Muscle of arm (tissue), 14 donors: ENCODE measurements around the gene AJUBA. TPM values are rescaled to one million over a fixed set of nuclear protein-coding genes. Genes with fewer than 3 reads are reported as not detected.
"Not testable (repeated sequence)": the region's sequence is repeated elsewhere in the genome, so short reads cannot be mapped to it uniquely, and the experiment has no call there.

Source experiments
- DNase-seq: peaks from one replicate; pipeline ENCODE4 v3.0.0-alpha.2; 2013
- long read RNA-seq, 11 donors: transcript quantifications; one replicate each; lab custom pipeline, GENCODE V29; 2026
- polyA plus RNA-seq, 12 donors: library from polyadenylated mRNA; unstranded; fragments of 120-200 nt; gene quantifications; one replicate each; pipeline ENCODE4 v1.2.1, GENCODE V29; 2013; ENCODE audit not compliant: insufficient read length in 12 of 12

Gene AJUBA
- 100 to 1,000 TPM in 1 of 12 donors, 10 to 100 TPM in 11; 36.7 to 167 (median 42.0) TPM for polyA plus RNA-seq
- long read RNA-seq, donor 1, full-length matches to known transcripts, result 7 of 7 reads
- long read RNA-seq, donor 1, partial matches to known transcripts, result 0 of 7 reads
- long read RNA-seq, donor 1, other reads (novel, unspliced or antisense), result 0 of 7 reads
- long read RNA-seq, donor 2, full-length matches to known transcripts, result 11 of 11 reads
- long read RNA-seq, donor 2, partial matches to known transcripts, result 0 of 11 reads
- long read RNA-seq, donor 2, other reads (novel, unspliced or antisense), result 0 of 11 reads
- long read RNA-seq, donor 3, full-length matches to known transcripts, result 2 of 2 reads
- long read RNA-seq, donor 3, partial matches to known transcripts, result 0 of 2 reads
- long read RNA-seq, donor 3, other reads (novel, unspliced or antisense), result 0 of 2 reads
- long read RNA-seq, donor 4, result 0 reads
- long read RNA-seq, donor 5, full-length matches to known transcripts, result 14 of 14 reads
- long read RNA-seq, donor 5, partial matches to known transcripts, result 0 of 14 reads
- long read RNA-seq, donor 5, other reads (novel, unspliced or antisense), result 0 of 14 reads
- long read RNA-seq, donor 6, full-length matches to known transcripts, result 4 of 4 reads
- long read RNA-seq, donor 6, partial matches to known transcripts, result 0 of 4 reads
- long read RNA-seq, donor 6, other reads (novel, unspliced or antisense), result 0 of 4 reads
- long read RNA-seq, donor 7, full-length matches to known transcripts, result 1 of 1 reads
- long read RNA-seq, donor 7, partial matches to known transcripts, result 0 of 1 reads
- long read RNA-seq, donor 7, other reads (novel, unspliced or antisense), result 0 of 1 reads
- long read RNA-seq, donor 8, full-length matches to known transcripts, result 9 of 9 reads
- long read RNA-seq, donor 8, partial matches to known transcripts, result 0 of 9 reads
- long read RNA-seq, donor 8, other reads (novel, unspliced or antisense), result 0 of 9 reads
- long read RNA-seq, donor 9, full-length matches to known transcripts, result 7 of 7 reads
- long read RNA-seq, donor 9, partial matches to known transcripts, result 0 of 7 reads
- long read RNA-seq, donor 9, other reads (novel, unspliced or antisense), result 0 of 7 reads
- long read RNA-seq, donor 10, full-length matches to known transcripts, result 11 of 11 reads
- long read RNA-seq, donor 10, partial matches to known transcripts, result 0 of 11 reads
- long read RNA-seq, donor 10, other reads (novel, unspliced or antisense), result 0 of 11 reads
- long read RNA-seq, donor 11, full-length matches to known transcripts, result 9 of 9 reads
- long read RNA-seq, donor 11, partial matches to known transcripts, result 0 of 9 reads
- long read RNA-seq, donor 11, other reads (novel, unspliced or antisense), result 0 of 9 reads

DNA sequence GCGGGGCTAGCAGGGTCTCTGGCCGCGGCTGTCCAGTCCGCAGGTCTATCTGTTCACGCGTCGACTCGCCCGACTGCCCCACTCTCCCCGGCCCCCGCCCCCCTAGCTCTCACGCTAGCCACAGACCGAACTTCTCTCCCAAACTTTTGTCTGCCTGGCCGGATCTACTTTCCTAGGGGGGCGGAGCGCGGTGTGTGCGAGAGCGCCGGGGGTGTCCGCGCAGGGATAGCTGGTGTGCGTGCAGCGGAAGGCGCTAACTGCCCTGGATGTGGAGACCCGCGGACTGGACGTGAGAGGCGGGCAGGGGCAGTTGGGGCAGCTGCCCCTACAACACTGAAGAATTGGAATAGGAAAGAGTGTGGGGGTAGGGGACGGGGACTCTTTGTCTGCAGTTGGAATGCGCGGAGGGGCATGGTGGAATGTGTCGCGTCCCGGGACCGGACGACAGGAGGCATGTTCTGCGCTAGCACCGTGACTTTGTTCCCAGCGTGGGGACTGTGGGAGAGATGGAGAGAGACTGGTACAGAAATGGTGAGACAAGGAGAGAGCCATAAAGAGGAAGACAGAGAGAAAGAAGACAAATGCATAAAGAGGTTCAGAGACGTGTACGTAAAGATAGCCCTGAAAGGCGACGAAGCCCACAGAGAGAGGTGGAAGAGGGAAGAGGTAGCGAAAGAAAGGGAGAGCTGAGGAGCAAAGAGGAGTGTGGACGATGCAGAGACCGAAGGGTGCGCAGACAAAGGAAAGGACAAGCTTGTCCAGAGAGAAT lies at the start of gene AJUBA:
Gene AJUBA (minus strand): TSS at position 75 of the 769 bp plus-strand sequence. CDS start 285 bp downstream, outside the sequence.
- DNase-seq, result peak; percentile 92

- DNase-seq, result no peak
These were observed 48.6 kb upstream of the AJUBA start for GRCh38 chr14:23030936-23031335.

DNA sequence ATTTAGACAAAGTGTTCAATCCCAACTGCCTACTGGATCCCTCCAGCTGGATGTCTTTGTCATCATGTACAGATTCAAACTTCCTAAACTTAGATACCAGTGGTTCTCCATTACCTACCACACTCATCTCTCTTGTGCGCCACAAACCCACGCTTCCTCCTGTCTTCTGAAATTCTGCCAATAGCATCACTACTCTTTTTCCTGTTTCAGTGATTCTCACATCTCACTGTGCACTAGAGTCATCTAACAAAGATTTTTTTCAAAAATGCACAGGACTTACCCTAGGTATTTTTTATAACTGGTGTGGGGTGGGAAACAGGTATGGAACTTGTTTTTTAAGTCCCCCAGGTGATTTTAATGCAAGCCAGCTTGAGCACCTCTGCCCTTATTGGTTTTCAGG lies 46.4 kb upstream of the AJUBA start:
- no peak for DNase-seq

DNA sequence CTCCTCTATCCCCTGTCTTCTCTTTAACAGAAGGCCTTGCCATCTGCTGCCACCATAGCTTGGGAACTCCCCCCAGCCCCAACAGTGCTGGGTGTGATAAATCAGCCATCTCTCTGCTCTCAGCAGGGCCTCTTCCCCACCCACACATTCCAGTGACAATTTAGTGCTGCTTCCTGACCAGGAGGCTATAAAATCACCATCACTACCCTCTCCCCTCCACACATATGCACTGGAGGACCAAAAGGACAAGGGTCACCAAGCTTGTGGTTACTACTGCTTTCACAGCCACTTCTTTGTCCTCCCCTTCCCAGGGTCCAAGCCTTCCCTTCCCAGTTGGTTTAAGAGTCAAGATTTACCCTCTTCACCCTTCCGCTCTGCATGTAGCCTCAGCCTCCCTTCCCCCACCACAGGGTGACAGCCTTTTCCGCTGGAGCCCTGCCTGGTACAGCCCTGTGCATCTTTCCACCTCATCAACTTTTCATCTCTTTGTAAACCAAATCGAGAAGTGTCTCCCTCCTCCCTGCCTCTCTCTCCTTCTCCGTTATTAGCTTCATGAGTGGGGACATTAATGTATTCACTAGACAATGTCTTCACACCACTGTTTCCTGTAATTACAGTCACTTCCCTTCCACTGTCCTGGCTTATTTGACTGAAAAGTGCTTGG lies 42.9 kb upstream of the AJUBA start:
- no peak for DNase-seq

DNA sequence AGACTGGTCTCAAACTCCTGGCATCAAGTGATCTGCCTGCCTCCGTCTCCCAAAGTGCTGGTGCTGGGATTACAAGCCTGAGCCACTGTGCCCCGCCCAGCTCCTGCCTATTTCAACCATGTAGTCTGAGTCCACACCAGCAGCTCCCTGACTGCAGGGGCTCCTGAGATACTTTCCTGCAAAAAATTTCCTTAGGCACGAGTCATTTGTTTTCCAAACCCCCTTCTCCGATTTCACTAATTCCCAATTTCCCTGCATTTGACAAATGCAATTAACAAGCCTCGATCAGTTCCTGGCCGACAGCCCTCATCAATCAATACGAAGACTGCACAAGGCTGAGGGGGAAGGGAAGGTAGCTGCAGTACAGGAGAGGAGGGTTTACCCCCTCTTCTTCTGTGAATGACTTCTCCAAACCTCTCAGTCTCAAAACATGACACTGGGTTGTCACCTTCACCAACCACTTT lies 42.3 kb upstream of the AJUBA start:
- no peak for DNase-seq

- DNase-seq, result no peak
These were observed 41.4 kb upstream of the AJUBA start for GRCh38 chr14:23023795-23024152.

GRCh38 chr14:23023022-23023794 lies 40.9 kb upstream of the AJUBA start:
- no peak for DNase-seq

DNA sequence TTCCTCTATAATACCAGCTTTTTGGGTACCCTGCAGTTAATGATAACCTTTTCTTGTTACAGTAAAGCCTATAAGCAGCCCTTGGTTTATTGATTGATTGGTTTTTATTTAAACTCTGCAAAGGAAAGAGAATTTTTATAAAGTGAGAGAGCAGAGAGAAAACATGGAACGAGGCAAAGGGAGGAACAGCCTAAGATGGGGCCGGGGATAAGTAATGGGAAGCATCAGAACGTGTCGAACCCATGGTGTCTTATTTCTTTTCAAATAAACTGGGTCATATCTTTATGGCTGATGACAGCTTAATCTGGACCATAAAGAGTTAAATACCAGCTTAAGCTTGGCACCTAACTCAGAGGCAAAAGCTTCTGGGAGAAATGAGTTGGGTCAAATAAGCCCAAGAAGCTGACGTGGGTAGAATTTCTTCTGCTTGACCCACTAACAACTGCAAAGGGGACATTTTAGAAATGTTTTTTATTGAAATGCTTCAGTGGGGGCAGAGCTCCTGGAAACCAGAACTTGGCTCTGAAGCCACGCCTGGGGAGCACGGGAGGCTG lies 39.6 kb upstream of the AJUBA start:
- DNase-seq, result no peak

DNA sequence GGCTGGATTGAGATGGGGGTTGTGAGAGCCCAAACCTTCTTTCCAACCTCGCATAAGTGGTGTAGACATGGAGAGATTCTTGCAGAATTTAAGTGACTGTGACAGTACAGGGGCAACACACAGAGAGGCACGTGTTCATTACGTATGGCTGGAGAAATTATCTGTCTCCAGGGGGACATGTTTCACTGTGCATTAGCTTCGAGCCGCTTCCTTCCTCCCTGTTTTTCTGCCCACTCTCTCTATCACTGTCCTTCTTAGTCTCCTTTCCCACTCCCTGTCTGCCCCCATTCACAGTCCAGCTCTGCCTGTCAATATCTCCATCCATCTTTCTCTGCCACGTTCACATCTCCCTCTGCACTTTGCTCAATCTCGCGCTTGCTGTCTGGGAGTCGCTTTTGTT lies 39.1 kb upstream of the AJUBA start:
- DNase-seq, result no peak

GRCh38 chr14:23020143-23021128 lies 38.1 kb upstream of the AJUBA start:
- no peak for DNase-seq

- no peak for DNase-seq
These were observed 35.8 kb upstream of the AJUBA start for GRCh38 chr14:23018107-23018506.

GRCh38 chr14:23017091-23017490 lies 34.7 kb upstream of the AJUBA start:
- DNase-seq, result no peak

DNA sequence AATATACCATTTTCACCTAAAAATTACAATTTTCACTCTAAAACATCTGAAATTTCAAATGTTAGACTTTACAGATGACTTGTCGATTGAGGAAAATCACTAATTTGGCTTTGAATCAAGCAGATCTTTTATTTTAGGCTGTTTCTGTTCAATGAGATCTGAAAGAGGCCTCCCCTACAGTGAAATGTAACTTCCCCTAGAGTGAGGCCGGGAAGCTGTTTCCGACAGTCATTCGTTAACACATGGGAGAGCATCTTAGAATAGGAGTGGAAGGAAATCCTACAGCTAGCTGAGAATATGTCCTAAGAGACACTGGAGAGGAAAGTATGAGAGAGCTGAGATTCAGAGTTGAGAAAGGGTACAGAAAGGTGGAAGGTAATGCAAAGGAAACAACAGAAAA lies 33.3 kb upstream of the AJUBA start:
- DNase-seq, result no peak

GRCh38 chr14:23013749-23014054 lies 31.4 kb upstream of the AJUBA start:
- DNase-seq, result not testable (repeated sequence)

- no peak for DNase-seq
These were observed 30.9 kb upstream of the AJUBA start for GRCh38 chr14:23013054-23013748.

DNA sequence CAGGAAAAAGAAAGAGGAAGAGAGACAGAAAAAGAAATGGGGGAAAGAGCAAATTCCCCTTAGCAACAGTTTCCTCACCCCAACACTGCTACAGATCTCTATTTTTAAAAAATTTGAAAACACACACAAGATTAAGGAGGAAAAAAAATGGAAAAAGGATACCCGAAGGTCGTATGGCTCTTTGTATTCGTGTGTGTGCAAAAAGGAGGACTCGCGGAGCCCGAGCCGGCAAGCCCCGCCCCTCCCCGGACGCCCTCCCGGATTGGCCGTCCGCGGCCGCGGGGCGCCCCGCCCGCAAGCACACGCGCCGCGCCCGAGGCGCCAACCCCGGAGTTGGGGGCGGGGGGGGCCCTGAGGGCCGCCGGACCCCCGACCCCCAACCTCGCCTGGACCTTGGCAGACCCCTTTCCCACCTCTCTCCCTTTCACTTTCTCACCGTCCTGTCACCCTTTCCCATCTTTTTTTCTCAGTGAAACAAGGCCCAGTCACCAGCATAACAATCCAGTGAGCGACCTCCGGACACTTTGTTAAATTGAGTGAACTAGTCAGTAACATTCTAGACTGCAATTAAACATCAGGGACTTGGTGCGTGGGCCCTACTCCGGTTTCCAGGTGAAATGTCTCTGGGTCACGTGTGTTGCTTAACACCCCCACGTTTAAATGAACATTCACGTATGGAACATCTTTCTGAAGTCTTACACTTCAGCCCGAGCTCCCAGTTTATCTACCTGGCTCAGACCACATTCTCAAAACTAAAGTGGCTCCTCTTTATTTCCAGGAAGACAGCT lies 27.8 kb upstream of the AJUBA start, which contains the start of gene C14orf93:
Gene C14orf93 (minus strand): TSS at position 205 of the 788 bp plus-strand sequence. CDS start 11,120 bp downstream, outside the sequence.
- DNase-seq, result peak; percentile 79
